A549 treated with CpdA at 1 μM for 4 hours (cell line): ENCODE results near the gene CDC37L1. TPM values are rescaled to one million over a fixed set of nuclear protein-coding genes. Genes with fewer than 3 reads are reported as not detected.

Experiments
- total RNA-seq: library from RNA; stranded (reverse); fragments of 200-300 nt; extraction: Qiagen RNA extraction; gene quantifications from 5 replicates; pipeline ENCODE4 v1.2.3, GENCODE V29; 2022; ENCODE audit warnings: low read depth

Gene CDC37L1
- total RNA-seq = 10.6 to 15.8 TPM (median 13.5 TPM) in 5 replicates

GRCh38 chr9:4679268-4680172 is at the start of gene CDC37L1:
Gene CDC37L1 (plus strand): TSS chr9:4679569. CDS start chr9:4679768, 199 bp downstream.

GRCh38 chr9:4662108-4662988 is 17.0 kb upstream of the CDC37L1 start, which contains the start of gene PLPP6:
Gene PLPP6 (plus strand): TSS chr9:4662294. CDS start chr9:4662376, 82 bp downstream.

GRCh38 chr9:4666042-4666699 is 13.2 kb upstream of the CDC37L1 start, which contains the start of gene SPATA6L:
Gene SPATA6L (minus strand): TSS chr9:4666480. CDS start chr9:4666250, 230 bp downstream.

GRCh38 chr9:4740638-4741364 is 61.4 kb downstream of the CDC37L1 start, which contains the start of gene AK3:
Gene AK3 (minus strand): TSS chr9:4741202. CDS start chr9:4741087, 115 bp downstream.

Other genes with a start within 250 kb of the CDC37L1 start
- gene SLC1A1, start 189.1 kb upstream of the CDC37L1 start, total RNA-seq = 1.3 to 1.7 TPM (median 1.5 TPM) in 5 replicates
- 9.0 to 10.5 TPM (median 10.0 TPM) in 5 replicates for gene PLPP6, start 17.3 kb upstream of the CDC37L1 start, total RNA-seq
- 1.6 to 2.6 TPM (median 2.0 TPM) in 5 replicates for gene SPATA6L, start 13.1 kb upstream of the CDC37L1 start, total RNA-seq
- 46.5 to 56.5 TPM (median 53.0 TPM) in 5 replicates for gene AK3, start 61.6 kb downstream of the CDC37L1 start, total RNA-seq
- gene RCL1, start 113.4 kb downstream of the CDC37L1 start, total RNA-seq = 35.7 to 42.6 TPM (median 39.6 TPM) in 5 replicates